GM12873 (cell line): ENCODE results near the gene FTO.

Experiments used
- CTCF ChIP-seq: IDR thresholded peaks from 2 replicates; pipeline ENCODE4 v1.5.1; 2012; ENCODE audit warnings: low read depth, mild to moderate bottlenecking, moderate library complexity, low read length, control low read depth; ENCODE audit not compliant: insufficient read depth; ENCODE audit errors: missing control alignments

FTO gene

GRCh38 chr16:54051821-54052220 is 347.9 kb downstream of the FTO start:
- TF ChIP-seq CTCF, result no peak

- TF ChIP-seq CTCF, result no peak
Measured at GRCh38 chr16:54052271-54052670, 348.3 kb downstream of the FTO start.

GRCh38 chr16:54053891-54054820 is 350.2 kb downstream of the FTO start:
- no peak for TF ChIP-seq CTCF

GRCh38 chr16:54055191-54055590 is 351.2 kb downstream of the FTO start:
- no peak for TF ChIP-seq CTCF

GRCh38 chr16:54055864-54056263 is 351.9 kb downstream of the FTO start:
- no peak for TF ChIP-seq CTCF

- TF ChIP-seq CTCF, result no peak
Measured at GRCh38 chr16:54056921-54057320, 353.0 kb downstream of the FTO start.

- TF ChIP-seq CTCF, result no peak
Measured at GRCh38 chr16:54059319-54059718, 355.4 kb downstream of the FTO start.
